ENCODE data around the gene ZNF654.

DNA sequence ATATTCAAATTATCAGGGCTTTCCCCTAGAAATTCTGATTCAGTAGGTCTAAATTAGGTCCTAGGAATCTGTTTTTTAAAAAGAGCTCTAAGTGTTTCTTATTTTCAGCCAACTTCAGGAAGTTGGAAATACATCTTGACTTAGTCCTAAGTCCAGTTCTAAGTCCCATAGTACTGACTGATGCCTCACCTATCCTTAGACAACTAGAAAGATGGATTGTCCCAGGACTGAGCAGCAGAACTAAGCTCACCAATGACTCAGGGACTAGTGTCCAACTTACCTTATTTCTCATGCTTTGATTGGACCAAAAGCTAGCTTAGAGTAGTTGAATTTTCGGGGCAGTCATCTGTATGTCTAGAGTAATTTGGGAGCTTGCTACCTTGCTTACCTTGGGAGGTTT is 64.5 kb downstream of the ZNF654 start:
- TF ChIP-seq CTCF (IDR thresholded peaks at IDR 0.05; ENCODE audit: extremely low read depth in 1 of 2, insufficient read depth in 1 of 2, low read depth in 1 of 2, low read length in 2 of 2) (no peak), EZH2 (IDR thresholded peaks at IDR 0.05; ENCODE audit: borderline replicate concordance, low read depth, low read length, severe bottlenecking) (no peak), POLR2A (IDR thresholded peaks at IDR 0.05; ENCODE audit: low read depth, low read length) (no peak), POLR2AphosphoS5 (IDR thresholded peaks at IDR 0.05; ENCODE audit: insufficient read depth, low read depth, low read length) (no peak), JUN (IDR thresholded peaks at IDR 0.05; ENCODE audit: borderline replicate concordance, insufficient read depth, insufficient read length, low read depth) (no peak)
- TF ChIP-seq, protein P1, sequence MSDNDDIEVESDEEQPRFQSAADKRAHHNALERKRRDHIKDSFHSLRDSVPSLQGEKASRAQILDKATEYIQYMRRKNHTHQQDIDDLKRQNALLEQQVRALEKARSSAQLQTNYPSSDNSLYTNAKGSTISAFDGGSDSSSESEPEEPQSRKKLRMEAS (IDR thresholded peaks at IDR 0.05; ENCODE audit: insufficient read depth, insufficient read length): no peak

Data from endothelial cell of umbilical vein (primary cell).